GM19023 (cell line): Measurements from ENCODE around the gene ZNF561.
"Not testable (repeated sequence)": the region's sequence is repeated elsewhere in the genome, so short reads cannot be mapped to it uniquely, and the experiment has no call there.

ENCODE experiments used
- ATAC-seq: cut with Tn5 transposase; IDR thresholded peaks from one replicate; pipeline ENCODE4 v1.9.1; 2021; ENCODE audit warnings: mild to moderate bottlenecking, moderate library complexity; ENCODE audit not compliant: unreplicated experiment

ZNF561 gene

GRCh38 chr19:9621156-9622037 is at the start of gene ZNF561:
Gene ZNF561 (minus strand): TSS chr19:9621232. CDS start chr19:9619456, 1,776 bp downstream.
- ATAC-seq, result peak; percentile 84

DNA sequence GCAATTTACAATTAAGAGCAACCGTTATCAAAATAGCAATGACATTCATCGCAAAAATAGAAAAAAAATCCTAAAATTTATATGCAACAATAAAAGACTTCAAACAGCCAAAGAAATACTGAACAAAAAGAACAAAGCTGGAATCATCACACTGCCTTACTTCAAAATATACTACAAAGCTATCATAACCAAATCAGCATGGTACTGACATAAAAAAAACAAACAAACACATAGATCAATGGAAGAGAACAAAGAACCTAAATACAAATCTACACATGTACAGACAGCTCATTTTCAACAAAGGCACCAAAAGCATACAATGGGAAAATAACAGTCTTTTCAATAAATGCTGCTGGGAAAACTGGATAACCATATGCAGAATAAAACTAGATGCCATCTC is 47.5 kb upstream of the ZNF561 start:
- ATAC-seq, result no peak

GRCh38 chr19:9667898-9668297 is 46.9 kb upstream of the ZNF561 start:
- no peak for ATAC-seq

GRCh38 chr19:9658769-9659168 is 37.7 kb upstream of the ZNF561 start:
- ATAC-seq, result no peak

DNA sequence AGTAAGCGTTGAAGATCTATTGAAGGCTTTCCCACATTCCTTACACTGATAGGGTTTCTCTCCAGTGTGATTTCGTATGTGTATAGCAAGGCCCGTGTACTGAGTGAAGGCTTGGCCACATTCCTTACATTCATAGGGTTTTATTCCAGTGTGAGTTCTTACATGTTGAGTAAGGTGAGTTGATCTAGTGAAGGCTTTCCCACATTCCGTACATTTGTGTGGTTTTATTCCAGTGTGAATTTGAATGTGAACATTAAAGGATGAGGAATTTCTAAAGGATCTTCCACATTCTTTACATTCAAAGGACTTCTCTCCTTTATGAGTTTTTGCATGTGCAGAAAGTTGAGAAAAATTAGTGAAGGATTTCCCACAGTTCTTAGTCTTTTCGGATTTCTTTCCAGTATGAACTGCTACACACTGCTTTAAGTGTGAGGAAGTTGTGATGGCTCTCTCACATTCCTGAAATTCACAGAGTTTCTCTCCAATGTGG is 32.1 kb upstream of the ZNF561 start:
- ATAC-seq, result not testable (repeated sequence)

DNA sequence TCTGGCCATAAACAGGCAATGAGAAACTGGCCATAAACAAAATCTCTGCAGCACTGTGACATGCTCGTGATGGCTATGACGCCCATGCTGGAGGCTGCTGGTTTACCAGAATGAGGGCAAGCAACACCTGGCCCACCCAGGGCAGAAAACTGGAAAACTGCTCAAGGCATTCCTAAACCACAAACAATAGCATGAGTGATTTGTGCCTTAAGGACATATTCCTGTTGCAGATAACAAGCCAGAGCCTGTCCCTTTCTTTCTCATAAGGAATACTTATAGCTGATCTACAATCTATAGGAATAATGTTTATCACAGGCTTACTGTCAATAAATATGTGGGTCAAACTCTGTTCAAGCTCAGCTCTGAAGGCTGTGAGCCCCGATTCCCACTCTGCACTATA is 30.4 kb upstream of the ZNF561 start:
- ATAC-seq, result not testable (repeated sequence)

GRCh38 chr19:9650345-9650744 is 29.3 kb upstream of the ZNF561 start:
- no peak for ATAC-seq

- no peak for ATAC-seq
Measured at GRCh38 chr19:9645472-9645871, 24.4 kb upstream of the ZNF561 start.

DNA sequence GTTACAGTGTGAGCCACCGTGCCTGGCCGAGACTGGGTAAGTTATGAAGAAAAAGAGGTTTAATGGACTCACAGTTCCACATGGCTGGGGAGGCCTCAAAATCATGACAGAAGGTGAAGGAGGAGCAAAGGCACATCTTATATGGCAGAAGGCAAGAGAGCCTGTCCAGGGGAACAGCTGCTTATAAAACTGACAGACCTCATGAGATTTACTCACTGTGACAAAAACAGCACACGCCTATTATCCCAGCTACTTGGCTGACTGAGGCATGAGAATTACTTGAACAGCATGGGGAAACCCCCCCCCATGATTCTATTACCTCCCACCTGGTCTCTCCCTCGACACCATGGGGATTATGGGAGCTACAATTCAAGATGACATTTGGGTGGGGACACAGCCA is 23.4 kb upstream of the ZNF561 start:
- ATAC-seq, result no peak

- ATAC-seq, result no peak
Measured at GRCh38 chr19:9641810-9642209, 20.8 kb upstream of the ZNF561 start.

DNA sequence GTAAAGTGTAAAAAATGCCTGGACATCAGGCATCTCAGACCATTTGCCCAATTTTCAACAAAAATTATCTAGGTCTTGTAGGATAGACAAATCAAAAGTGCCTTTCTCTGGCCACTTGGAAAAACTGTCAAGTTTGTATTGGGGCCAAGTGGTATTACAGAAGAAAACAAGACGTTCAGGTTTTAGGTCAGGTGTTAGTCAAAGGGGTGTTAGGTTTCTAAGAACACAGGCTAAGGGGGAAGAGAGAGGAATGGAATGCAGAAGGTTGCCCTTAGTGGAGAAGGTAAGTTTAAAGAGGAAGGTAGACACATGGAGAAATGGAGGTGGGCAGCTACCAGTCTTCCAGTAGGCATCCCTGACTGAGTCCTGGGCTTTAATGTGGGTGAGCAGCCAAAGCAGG is 19.9 kb upstream of the ZNF561 start:
- no peak for ATAC-seq

- no peak for ATAC-seq
Measured at GRCh38 chr19:9636018-9636417, 15.0 kb upstream of the ZNF561 start.

DNA sequence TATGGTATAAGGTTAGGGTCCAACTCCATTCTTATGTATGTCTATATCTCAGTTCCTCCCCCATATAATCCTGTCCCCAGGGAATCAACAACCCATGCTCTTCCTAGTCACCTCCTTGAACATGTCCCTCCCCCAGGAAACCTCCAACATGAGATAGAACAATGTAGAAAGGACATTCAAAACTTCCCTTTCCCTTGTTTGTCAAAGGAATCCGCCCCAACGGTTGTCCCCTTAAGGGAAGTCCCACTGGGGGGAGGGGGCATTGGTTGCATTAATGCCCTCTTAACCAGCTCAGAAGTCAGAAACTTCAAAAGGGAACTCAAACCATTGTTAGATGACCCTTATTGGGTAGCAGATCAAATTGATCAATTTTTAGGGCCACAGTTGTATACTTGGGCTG is 6.8 kb upstream of the ZNF561 start:
- no peak for ATAC-seq

DNA sequence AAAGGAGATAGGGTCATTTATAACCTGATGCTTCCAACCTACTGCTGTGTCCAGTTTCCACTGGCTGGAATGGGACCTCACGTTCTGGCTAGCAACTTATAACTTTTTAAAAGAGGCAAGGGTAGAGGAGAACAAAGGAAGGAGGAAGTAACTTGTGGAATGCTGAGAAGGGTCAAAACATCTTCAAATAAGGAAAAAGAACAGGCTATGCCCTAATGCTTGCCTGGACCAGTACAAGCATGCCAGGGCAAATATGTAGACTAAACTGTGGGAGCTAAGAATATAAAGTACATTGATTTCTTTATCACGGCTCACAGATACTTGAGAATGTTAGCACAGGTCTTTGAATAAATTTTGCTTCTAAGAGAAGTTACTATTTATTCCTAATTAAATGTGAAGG is 1.5 kb upstream of the ZNF561 start:
- ATAC-seq, result no peak

- ATAC-seq, result peak; percentile 41
Measured at GRCh38 chr19:9620842-9621155, 233 bp downstream of the ZNF561 start.

- no peak for ATAC-seq
Measured at GRCh38 chr19:9615844-9616243, 5.2 kb downstream of the ZNF561 start.

DNA sequence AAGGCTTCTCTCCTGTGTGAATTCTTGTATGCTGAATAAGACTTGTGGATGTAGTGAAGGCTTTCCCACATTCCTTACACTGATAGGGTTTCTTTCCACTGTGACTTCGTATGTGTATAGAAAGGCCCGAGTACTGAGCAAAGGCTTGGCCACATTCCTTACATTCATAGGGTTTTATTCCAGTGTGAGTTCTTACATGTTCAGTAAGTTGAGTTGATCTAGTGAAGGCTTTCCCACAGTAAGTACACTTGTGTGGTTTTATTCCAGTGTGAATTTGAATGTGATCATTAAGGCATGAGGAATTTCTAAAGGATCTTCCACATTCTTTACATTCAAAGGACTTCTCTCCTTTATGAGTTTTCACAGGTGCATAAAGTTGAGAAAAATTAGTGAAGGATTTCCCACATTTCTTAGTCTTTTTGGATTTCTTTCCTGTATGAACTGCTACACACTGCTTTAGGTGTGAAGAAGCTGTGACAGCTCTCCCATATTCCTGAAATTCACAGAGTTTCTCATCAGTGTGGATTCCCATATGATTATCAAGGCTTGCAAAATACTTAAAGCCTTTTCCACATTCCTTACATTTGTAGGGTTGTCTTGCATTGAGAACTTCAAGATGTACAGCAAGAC is 10.4 kb downstream of the ZNF561 start:
- no peak for ATAC-seq

- no peak for ATAC-seq
Measured at GRCh38 chr19:9608912-9609311, 12.1 kb downstream of the ZNF561 start.

DNA sequence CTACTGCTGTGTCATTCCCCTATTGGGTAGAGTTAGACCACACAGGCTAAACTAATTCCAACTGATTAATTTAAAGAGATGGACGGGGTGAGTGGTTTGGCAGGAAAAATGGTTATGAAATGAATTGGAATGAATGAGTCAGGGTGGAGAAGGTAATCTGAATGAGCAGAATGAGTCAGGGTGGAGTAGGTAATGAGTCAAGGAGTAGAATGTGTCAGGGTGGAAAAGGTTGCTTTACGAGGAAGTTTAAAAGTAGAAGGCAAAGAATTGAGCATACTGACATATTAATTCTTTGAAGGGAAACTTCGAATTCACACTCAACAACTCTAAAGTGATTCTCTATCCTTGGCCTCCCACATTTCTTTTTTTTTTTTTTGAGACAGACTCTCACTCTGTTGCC is 24.0 kb downstream of the ZNF561 start:
- ATAC-seq, result no peak

GRCh38 chr19:9586764-9587163 is 34.3 kb downstream of the ZNF561 start:
- no peak for ATAC-seq

DNA sequence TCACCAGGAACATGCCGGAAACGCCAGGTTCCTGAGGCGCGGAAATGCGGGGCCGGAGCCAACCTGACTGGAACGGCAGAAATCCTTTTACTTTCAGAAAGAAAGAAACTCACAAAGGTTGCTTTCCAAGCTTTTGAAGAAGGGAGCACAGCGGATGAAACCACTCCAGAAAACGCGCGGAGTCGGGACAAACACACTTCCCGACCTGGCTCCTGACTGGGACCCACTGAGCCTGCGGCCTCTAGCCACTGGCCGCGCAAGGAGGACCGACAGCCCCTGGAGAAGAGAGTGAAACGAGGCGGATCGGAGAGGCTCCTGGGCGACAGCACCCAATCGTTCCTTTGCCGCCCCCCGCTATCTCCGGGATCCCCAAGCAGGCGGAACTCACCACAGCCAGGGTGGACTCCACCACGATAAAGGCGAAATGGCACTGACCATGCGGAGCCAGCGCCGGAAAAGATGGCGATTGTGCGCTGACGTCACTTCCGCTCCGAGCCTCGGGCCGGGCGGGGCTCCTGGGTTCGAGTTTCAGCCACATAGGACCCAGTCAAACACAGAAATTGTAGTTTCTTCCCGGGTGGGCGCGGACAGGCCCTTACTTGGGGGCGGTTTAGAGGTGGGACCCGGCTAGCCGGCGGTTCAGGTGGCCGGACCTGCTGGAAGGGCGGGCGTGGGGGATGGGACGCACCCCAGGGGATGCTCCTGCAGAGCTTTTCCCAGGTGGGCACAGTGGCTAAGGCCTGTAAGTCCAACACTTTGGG is 36.8 kb downstream of the ZNF561 start, which contains the start of gene ZNF121:
TSS of gene ZNF121 (minus strand) at position 432 of the 761 bp plus-strand sequence. CDS start 16,407 bp downstream, outside the sequence.
- ATAC-seq, result peak; percentile 93
